ENCODE results near the gene GZMM.

Gene GZMM

DNA sequence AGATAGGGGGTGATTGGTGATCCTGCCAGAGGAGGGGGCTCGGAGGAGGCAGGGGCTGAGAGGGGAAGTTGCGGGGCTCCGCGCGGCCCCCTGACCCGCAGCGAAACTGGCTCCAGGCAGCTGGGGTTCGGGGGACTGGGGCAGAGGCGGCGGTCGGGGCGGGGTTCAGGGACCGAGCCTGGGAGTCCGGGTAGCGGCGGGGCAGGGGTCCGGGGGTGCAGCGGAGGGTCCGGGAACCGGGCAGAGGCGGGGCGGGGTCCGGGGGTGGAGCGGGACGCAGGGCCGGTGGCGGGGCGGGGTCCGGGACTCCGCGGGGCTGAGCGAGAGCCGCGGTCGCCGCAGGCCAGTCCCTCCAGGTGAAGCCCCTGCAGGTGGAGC is 46.4 kb upstream of the GZMM start:
- TF ChIP-seq, protein P1, sequence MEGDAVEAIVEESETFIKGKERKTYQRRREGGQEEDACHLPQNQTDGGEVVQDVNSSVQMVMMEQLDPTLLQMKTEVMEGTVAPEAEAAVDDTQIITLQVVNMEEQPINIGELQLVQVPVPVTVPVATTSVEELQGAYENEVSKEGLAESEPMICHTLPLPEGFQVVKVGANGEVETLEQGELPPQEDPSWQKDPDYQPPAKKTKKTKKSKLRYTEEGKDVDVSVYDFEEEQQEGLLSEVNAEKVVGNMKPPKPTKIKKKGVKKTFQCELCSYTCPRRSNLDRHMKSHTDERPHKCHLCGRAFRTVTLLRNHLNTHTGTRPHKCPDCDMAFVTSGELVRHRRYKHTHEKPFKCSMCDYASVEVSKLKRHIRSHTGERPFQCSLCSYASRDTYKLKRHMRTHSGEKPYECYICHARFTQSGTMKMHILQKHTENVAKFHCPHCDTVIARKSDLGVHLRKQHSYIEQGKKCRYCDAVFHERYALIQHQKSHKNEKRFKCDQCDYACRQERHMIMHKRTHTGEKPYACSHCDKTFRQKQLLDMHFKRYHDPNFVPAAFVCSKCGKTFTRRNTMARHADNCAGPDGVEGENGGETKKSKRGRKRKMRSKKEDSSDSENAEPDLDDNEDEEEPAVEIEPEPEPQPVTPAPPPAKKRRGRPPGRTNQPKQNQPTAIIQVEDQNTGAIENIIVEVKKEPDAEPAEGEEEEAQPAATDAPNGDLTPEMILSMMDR (conservative IDR thresholded peaks at IDR 0.05; ENCODE audit: control insufficient read depth, insufficient read depth, low read depth, low read length): no peak
- H3K4me3 ChIP-seq (ENCODE audit: control insufficient read depth, low read depth, low read length): no peak overlapping the region
- no peak for DNase-seq (ENCODE audit: low read depth)

- H3K4me3 ChIP-seq (ENCODE audit: control insufficient read depth, low read depth, low read length): no peak overlapping the region
- DNase-seq (ENCODE audit: low read depth): no peak
- TF ChIP-seq, protein P1 (conservative IDR thresholded peaks at IDR 0.05; ENCODE audit: control insufficient read depth, insufficient read depth, low read depth, low read length): no peak
Observed at GRCh38 chr19:497869-498510, 45.9 kb upstream of the GZMM start.

DNA sequence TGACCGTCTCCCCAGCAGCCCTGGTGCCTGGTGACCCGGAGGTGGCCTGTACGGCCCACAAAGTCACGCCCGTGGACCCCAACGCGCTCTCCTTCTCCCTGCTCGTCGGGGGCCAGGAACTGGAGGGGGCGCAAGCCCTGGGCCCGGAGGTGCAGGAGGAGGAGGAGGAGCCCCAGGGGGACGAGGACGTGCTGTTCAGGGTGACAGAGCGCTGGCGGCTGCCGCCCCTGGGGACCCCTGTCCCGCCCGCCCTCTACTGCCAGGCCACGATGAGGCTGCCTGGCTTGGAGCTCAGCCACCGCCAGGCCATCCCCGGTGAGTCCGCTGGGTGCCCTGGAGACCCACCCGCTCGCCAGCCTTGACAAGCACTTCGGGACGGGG is 45.4 kb upstream of the GZMM start:
- TF ChIP-seq, protein P1 (conservative IDR thresholded peaks at IDR 0.05; ENCODE audit: control insufficient read depth, insufficient read depth, low read depth, low read length): no peak
- no peak overlapping the region for H3K4me3 ChIP-seq (ENCODE audit: control insufficient read depth, low read depth, low read length)
- DNase-seq (ENCODE audit: low read depth): no peak

DNA sequence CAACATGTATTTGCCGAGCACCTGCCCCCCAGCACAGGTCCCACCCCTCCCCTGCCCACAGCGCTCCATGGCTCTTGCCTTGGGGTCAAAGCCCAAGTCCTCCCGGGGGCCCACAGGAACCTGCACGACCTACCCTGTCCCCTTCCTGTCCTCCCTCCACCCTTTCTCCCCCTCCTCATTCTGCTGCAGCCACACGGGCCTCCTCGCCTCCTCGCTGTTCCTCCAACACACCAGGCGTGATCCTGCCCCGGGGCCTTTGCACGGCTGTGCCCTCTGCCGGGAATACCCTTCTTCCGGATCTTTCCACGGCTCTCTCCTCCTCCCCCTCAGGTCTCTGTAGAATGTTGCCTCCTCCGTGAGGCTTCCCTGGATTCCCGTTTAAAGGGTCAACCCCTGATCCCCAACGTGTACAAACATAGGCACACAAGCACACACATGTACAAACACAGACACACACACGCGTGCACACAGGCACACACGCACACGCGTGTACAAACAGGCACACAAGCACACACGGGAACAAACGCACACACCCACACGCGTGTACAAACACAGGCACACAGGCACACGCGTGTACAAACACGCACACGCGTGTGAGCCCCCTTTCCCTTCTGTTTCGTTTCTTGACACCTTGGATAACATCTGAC is 44.8 kb upstream of the GZMM start:
- TF ChIP-seq, protein P1 (conservative IDR thresholded peaks at IDR 0.05; ENCODE audit: control insufficient read depth, insufficient read depth, low read depth, low read length): no peak
- no peak for DNase-seq (ENCODE audit: low read depth)
- H3K4me3 ChIP-seq (ENCODE audit: control insufficient read depth, low read depth, low read length): no peak overlapping the region

DNA sequence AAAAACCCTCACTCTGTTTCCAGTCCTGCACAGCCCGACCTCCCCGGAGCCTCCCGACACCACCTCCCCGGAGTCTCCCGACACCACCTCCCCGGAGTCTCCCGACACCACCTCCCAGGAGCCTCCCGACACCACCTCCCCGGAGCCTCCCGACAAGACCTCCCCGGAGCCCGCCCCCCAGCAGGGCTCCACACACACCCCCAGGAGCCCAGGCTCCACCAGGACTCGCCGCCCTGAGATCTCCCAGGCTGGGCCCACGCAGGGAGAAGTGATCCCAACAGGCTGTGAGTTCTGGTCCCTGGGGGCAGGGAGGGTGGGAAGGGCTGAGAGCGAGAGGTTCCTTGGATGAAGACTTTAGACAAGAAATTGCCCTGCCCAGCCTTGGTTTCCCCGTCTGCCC is 42.2 kb upstream of the GZMM start:
- no peak overlapping the region for H3K4me3 ChIP-seq (ENCODE audit: control insufficient read depth, low read depth, low read length)
- DNase-seq (ENCODE audit: low read depth): no peak
- TF ChIP-seq, protein P1 (conservative IDR thresholded peaks at IDR 0.05; ENCODE audit: control insufficient read depth, insufficient read depth, low read depth, low read length): no peak

GRCh38 chr19:504616-505015 is 39.2 kb upstream of the GZMM start:
- TF ChIP-seq, protein P1 (conservative IDR thresholded peaks at IDR 0.05; ENCODE audit: control insufficient read depth, insufficient read depth, low read depth, low read length): no peak
- DNase-seq (ENCODE audit: low read depth): no peak
- no peak overlapping the region for H3K4me3 ChIP-seq (ENCODE audit: control insufficient read depth, low read depth, low read length)

All from fibroblast of mammary gland (primary cell).